GM12873 (cell line): ENCODE results near the gene IFFO2.

Experiments
- TF ChIP-seq, protein P1 (sequence below): IDR thresholded peaks from 2 replicates; pipeline ENCODE4 v1.5.1; 2012; ENCODE audit warnings: low read depth, mild to moderate bottlenecking, moderate library complexity, low read length, control low read depth; ENCODE audit not compliant: insufficient read depth; ENCODE audit errors: missing control alignments

Gene IFFO2

DNA sequence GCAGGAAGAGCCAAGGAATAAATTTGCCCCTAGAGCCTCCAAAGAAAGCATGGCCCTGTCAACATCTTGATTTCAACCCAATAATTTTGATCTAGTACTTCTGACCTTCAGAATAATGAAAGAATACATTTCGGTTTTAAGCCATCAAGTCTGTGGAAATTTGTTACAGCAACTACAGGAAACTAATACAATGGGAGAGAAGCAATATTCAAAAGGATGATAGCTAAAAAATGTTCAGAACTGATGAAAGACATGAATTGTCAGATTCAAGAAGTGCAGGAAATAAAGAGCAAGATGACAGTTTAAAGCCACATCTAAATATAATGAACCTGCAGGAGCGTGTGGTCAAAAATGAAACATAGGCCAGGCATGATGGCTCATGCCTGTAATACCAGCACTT is 24.8 kb upstream of the IFFO2 start:
- TF ChIP-seq, protein P1, sequence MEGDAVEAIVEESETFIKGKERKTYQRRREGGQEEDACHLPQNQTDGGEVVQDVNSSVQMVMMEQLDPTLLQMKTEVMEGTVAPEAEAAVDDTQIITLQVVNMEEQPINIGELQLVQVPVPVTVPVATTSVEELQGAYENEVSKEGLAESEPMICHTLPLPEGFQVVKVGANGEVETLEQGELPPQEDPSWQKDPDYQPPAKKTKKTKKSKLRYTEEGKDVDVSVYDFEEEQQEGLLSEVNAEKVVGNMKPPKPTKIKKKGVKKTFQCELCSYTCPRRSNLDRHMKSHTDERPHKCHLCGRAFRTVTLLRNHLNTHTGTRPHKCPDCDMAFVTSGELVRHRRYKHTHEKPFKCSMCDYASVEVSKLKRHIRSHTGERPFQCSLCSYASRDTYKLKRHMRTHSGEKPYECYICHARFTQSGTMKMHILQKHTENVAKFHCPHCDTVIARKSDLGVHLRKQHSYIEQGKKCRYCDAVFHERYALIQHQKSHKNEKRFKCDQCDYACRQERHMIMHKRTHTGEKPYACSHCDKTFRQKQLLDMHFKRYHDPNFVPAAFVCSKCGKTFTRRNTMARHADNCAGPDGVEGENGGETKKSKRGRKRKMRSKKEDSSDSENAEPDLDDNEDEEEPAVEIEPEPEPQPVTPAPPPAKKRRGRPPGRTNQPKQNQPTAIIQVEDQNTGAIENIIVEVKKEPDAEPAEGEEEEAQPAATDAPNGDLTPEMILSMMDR: no peak

GRCh38 chr1:18978706-18979105 is 22.2 kb upstream of the IFFO2 start:
- TF ChIP-seq, protein P1: no peak

DNA sequence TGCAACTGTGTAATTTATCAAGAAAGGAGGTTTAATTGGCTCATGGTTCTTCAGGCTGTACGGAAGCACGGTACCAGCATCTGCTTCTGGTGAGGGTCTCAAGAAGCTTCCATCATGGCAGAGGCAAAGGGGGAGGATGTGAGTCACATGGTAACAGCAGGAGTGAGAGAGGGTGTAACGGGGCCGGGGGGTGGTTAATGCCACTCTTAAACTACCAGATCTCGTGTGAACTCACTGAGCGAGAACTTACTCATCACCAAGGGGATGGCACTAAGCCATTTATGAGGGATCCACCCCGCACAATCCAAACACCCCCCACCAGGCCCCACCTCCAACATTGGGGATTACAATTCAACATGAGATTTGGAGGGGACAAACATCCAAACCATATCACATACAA is 21.0 kb upstream of the IFFO2 start:
- TF ChIP-seq, protein P1: no peak

DNA sequence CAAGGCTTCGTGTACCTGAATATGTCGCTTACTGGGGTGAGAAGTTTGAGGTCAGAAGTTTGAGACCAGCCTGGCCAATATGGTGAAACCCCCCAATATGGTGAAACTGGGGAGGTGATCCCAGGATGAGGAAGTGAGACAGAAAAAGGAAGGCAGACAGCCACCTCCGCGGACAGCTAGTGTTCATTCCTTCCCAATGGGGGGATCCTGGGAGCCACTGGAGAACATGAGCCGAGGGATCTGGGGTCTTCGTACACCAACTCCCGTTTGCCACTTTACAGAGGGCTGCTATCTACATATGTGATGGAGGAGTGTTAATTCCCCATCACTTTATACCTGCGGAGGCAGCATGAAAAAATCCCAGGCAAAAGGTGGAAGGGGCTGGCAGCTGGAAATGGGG is 19.6 kb upstream of the IFFO2 start:
- TF ChIP-seq, protein P1: no peak

DNA sequence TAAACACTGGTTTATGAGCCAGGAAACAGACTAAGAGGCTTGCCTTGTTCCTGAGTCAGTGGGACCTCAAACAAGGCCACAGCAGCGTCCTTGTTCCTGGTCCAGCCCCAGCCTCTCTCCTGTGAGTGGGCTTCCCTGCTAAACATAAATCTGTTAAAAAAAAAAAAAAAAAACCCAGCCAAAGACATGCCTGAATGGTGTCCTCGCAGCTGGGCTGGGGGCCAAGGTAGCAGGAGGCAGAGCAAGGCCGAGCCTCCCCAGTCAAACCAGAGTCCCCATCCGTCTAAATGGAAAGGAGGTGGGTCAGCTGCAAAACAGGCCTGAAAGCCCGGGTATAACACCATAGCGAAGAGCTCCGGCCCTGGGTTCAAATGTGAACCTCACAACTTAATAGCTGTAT is 18.1 kb upstream of the IFFO2 start:
- TF ChIP-seq, protein P1: no peak

DNA sequence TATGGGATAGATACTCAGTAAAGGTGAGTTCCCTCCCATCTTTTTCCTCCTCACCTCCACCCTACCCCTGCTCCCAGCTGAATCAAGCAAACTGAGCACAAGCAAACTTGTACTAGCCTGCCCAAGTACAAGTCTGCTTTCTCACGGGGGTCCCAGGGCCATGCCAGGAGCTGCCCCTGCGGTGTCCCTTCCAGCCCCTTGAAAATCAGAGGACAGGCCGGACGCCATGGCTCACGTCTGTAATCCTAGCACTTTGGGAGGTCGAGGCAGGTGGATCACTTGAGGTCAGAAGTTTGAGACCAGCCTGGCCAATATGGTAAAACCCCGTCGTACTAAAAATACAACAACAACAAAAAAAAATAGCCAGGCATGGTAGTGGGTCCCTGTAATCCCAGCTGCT is 17.5 kb upstream of the IFFO2 start:
- TF ChIP-seq, protein P1: no peak

GRCh38 chr1:18973446-18973955 is 17.0 kb upstream of the IFFO2 start:
- TF ChIP-seq, protein P1: no peak

- TF ChIP-seq, protein P1: no peak
Measured at GRCh38 chr1:18972991-18973390, 16.5 kb upstream of the IFFO2 start.
